GM18517 (cell line): ENCODE data around the gene PHKB.

Experiments
- ATAC-seq: cut with Tn5 transposase; IDR thresholded peaks from one replicate; pipeline ENCODE4 v1.9.1; 2021; ENCODE audit warnings: mild to moderate bottlenecking, moderate library complexity; ENCODE audit not compliant: unreplicated experiment

Gene PHKB

GRCh38 chr16:47613251-47613650 is 152.1 kb downstream of the PHKB start:
- ATAC-seq, result no peak

GRCh38 chr16:47617732-47618131 is 156.6 kb downstream of the PHKB start:
- ATAC-seq, result no peak

GRCh38 chr16:47622451-47623176 is 161.5 kb downstream of the PHKB start:
- ATAC-seq, result no peak

- no peak for ATAC-seq
Measured at GRCh38 chr16:47624563-47624962, 163.4 kb downstream of the PHKB start.

- ATAC-seq, result no peak
Measured at GRCh38 chr16:47625115-47625567, 164.0 kb downstream of the PHKB start.

GRCh38 chr16:47626246-47626645 is 165.1 kb downstream of the PHKB start:
- ATAC-seq, result no peak

- no peak for ATAC-seq
Measured at GRCh38 chr16:47627085-47627639, 166.0 kb downstream of the PHKB start.

GRCh38 chr16:47627721-47628120 is 166.6 kb downstream of the PHKB start:
- no peak for ATAC-seq

GRCh38 chr16:47631131-47631530 is 170.0 kb downstream of the PHKB start:
- ATAC-seq, result no peak

GRCh38 chr16:47634126-47634525 is 173.0 kb downstream of the PHKB start:
- no peak for ATAC-seq

GRCh38 chr16:47634727-47635126 is 173.6 kb downstream of the PHKB start:
- ATAC-seq, result no peak

- no peak for ATAC-seq
Measured at GRCh38 chr16:47636501-47637099, 175.5 kb downstream of the PHKB start.

- ATAC-seq, result no peak
Measured at GRCh38 chr16:47638175-47638574, 177.0 kb downstream of the PHKB start.

- no peak for ATAC-seq
Measured at GRCh38 chr16:47640661-47641060, 179.5 kb downstream of the PHKB start.

GRCh38 chr16:47643323-47644000 is 182.3 kb downstream of the PHKB start:
- ATAC-seq, result no peak

- no peak for ATAC-seq
Measured at GRCh38 chr16:47644166-47644565, 183.0 kb downstream of the PHKB start.

- no peak for ATAC-seq
Measured at GRCh38 chr16:47644661-47645060, 183.5 kb downstream of the PHKB start.

- no peak for ATAC-seq
Measured at GRCh38 chr16:47646914-47647313, 185.8 kb downstream of the PHKB start.

- ATAC-seq, result no peak
Measured at GRCh38 chr16:47657032-47657431, 195.9 kb downstream of the PHKB start.

GRCh38 chr16:47657977-47658376 is 196.8 kb downstream of the PHKB start:
- ATAC-seq, result no peak

GRCh38 chr16:47660540-47660939 is 199.4 kb downstream of the PHKB start:
- ATAC-seq, result no peak
